Activated CD8-positive, alpha-beta memory T cell treated with anti-CD3 and anti-CD28 coated beads, Interleukin-2, amount 50 U/mL, for 1 hour (primary cell): Measurements from ENCODE around the gene SLC44A5.
"Not testable (repeated sequence)": the region's sequence is repeated elsewhere in the genome, so short reads cannot be mapped to it uniquely, and the experiment has no call there.

Experiments used
- DNase-seq: peaks from one replicate; pipeline ENCODE4 v3.0.0-alpha.2; 2020; ENCODE audit errors: extremely low read depth

Gene SLC44A5

GRCh38 chr1:75461808-75462325, 149.0 kb downstream of the SLC44A5 start:
- no peak for DNase-seq

GRCh38 chr1:75449998-75450397, 160.9 kb downstream of the SLC44A5 start:
- DNase-seq = no peak

- DNase-seq = no peak
Observed at GRCh38 chr1:75444220-75444619, 166.7 kb downstream of the SLC44A5 start.

GRCh38 chr1:75440274-75440673, 170.6 kb downstream of the SLC44A5 start:
- DNase-seq = no peak

GRCh38 chr1:75438355-75438754, 172.6 kb downstream of the SLC44A5 start:
- no peak for DNase-seq

- no peak for DNase-seq
Observed at GRCh38 chr1:75431843-75432242, 179.1 kb downstream of the SLC44A5 start.

GRCh38 chr1:75430526-75430925, 180.4 kb downstream of the SLC44A5 start:
- no peak for DNase-seq

GRCh38 chr1:75426688-75427087, 184.2 kb downstream of the SLC44A5 start:
- DNase-seq = no peak

GRCh38 chr1:75425001-75425650, 185.8 kb downstream of the SLC44A5 start:
- DNase-seq = no peak

- DNase-seq = no peak
Observed at GRCh38 chr1:75423616-75424015, 187.3 kb downstream of the SLC44A5 start.

GRCh38 chr1:75423136-75423535, 187.8 kb downstream of the SLC44A5 start:
- no peak for DNase-seq

- no peak for DNase-seq
Observed at GRCh38 chr1:75421371-75421770, 189.5 kb downstream of the SLC44A5 start.

- DNase-seq = no peak
Observed at GRCh38 chr1:75415187-75415586, 195.7 kb downstream of the SLC44A5 start.

GRCh38 chr1:75412616-75413015, 198.3 kb downstream of the SLC44A5 start:
- no peak for DNase-seq

GRCh38 chr1:75404681-75405080, 206.2 kb downstream of the SLC44A5 start:
- not testable (repeated sequence) for DNase-seq

GRCh38 chr1:75403147-75403646, 207.7 kb downstream of the SLC44A5 start:
- not testable (repeated sequence) for DNase-seq

- DNase-seq = no peak
Observed at GRCh38 chr1:75400716-75401115, 210.2 kb downstream of the SLC44A5 start.

- no peak for DNase-seq
Observed at GRCh38 chr1:75396745-75397144, 214.2 kb downstream of the SLC44A5 start.

- DNase-seq = no peak
Observed at GRCh38 chr1:75396260-75396659, 214.7 kb downstream of the SLC44A5 start.

- DNase-seq = no peak
Observed at GRCh38 chr1:75394386-75395139, 216.4 kb downstream of the SLC44A5 start.

GRCh38 chr1:75392278-75392677, 218.6 kb downstream of the SLC44A5 start:
- no peak for DNase-seq

- DNase-seq = not testable (repeated sequence)
Observed at GRCh38 chr1:75375476-75376447, 235.2 kb downstream of the SLC44A5 start.
